Measurements from ENCODE around the gene BTBD6.

The BTBD6 gene

GRCh38 chr14:105211086-105211757, 37.1 kb upstream of the BTBD6 start:
- DNase-seq (ENCODE audit: low read depth), result no peak

- DNase-seq (ENCODE audit: low read depth), result no peak
These were observed 36.6 kb upstream of the BTBD6 start for GRCh38 chr14:105211758-105212089.

- DNase-seq (ENCODE audit: low read depth), result no peak
These were observed 35.6 kb upstream of the BTBD6 start for GRCh38 chr14:105212541-105213300.

GRCh38 chr14:105213361-105213760, 35.0 kb upstream of the BTBD6 start:
- DNase-seq (ENCODE audit: low read depth), result no peak

GRCh38 chr14:105214324-105214915, 33.9 kb upstream of the BTBD6 start:
- DNase-seq (ENCODE audit: low read depth), result no peak

- DNase-seq (ENCODE audit: low read depth), result no peak
These were observed 32.7 kb upstream of the BTBD6 start for GRCh38 chr14:105215602-105216001.

- DNase-seq (ENCODE audit: low read depth), result no peak
These were observed 31.7 kb upstream of the BTBD6 start for GRCh38 chr14:105216490-105217247.

- no peak for DNase-seq (ENCODE audit: low read depth)
These were observed 30.6 kb upstream of the BTBD6 start for GRCh38 chr14:105217774-105218173.

GRCh38 chr14:105218611-105219010, 29.7 kb upstream of the BTBD6 start:
- DNase-seq (ENCODE audit: low read depth), result no peak

GRCh38 chr14:105219043-105219612, 29.2 kb upstream of the BTBD6 start:
- DNase-seq (ENCODE audit: low read depth), result no peak

- no peak for DNase-seq (ENCODE audit: low read depth)
These were observed 28.6 kb upstream of the BTBD6 start for GRCh38 chr14:105219753-105220152.

GRCh38 chr14:105220699-105221597, 27.4 kb upstream of the BTBD6 start:
- no peak for DNase-seq (ENCODE audit: low read depth)

GRCh38 chr14:105221598-105222178, 26.6 kb upstream of the BTBD6 start:
- DNase-seq (ENCODE audit: low read depth), result no peak

- no peak for DNase-seq (ENCODE audit: low read depth)
These were observed 25.1 kb upstream of the BTBD6 start for GRCh38 chr14:105223260-105223659.

GRCh38 chr14:105223770-105224544, 24.4 kb upstream of the BTBD6 start:
- no peak for DNase-seq (ENCODE audit: low read depth)

- no peak for DNase-seq (ENCODE audit: low read depth)
These were observed 23.3 kb upstream of the BTBD6 start for GRCh38 chr14:105224845-105225570.

GRCh38 chr14:105226198-105226597, 22.1 kb upstream of the BTBD6 start:
- no peak for DNase-seq (ENCODE audit: low read depth)

- no peak for DNase-seq (ENCODE audit: low read depth)
These were observed 21.0 kb upstream of the BTBD6 start for GRCh38 chr14:105227346-105227745.

GRCh38 chr14:105228562-105228961, 19.8 kb upstream of the BTBD6 start:
- no peak for DNase-seq (ENCODE audit: low read depth)

All from iris pigment epithelial cell (primary cell).